Astrocyte (in vitro differentiated cells and primary cell): ENCODE measurements around the gene LGALSL. TPM values are rescaled to one million over a fixed set of nuclear protein-coding genes. Genes with fewer than 3 reads are reported as not detected.

Experiments used
- DNase-seq: peaks from one replicate; pipeline ENCODE4 v3.0.0-alpha.2; 2010; ENCODE audit warnings: low read depth
- FAIRE-seq: peaks from 2 replicates; lab custom pipeline; 2011; peaks lifted over from hg19 to GRCh38; lab: Jason Lieb, UNC
- H2AFZ ChIP-seq: 2 replicates; pipeline ENCODE4 v1.6.0; 2012; ENCODE audit warnings: low read depth, low read length, inconsistent platforms
- H3K27ac ChIP-seq: 2 replicates; pipeline ENCODE4 v1.5.1; 2011; ENCODE audit warnings: low read depth, low read length, inconsistent platforms
- H3K27me3 ChIP-seq: 2 replicates; pipeline ENCODE4 v1.6.0; 2011; ENCODE audit warnings: low read length, inconsistent platforms; ENCODE audit not compliant: insufficient read depth
- H3K36me3 ChIP-seq: 2 replicates; pipeline ENCODE4 v1.5.1; 2011; ENCODE audit warnings: low read length, inconsistent platforms; ENCODE audit not compliant: insufficient read depth
- H3K4me1 ChIP-seq: 2 replicates; pipeline ENCODE4 v1.5.1; 2011; ENCODE audit warnings: low read length, inconsistent platforms; ENCODE audit not compliant: insufficient read depth
- H3K4me2 ChIP-seq: 2 replicates; pipeline ENCODE4 v1.6.0; 2012; ENCODE audit warnings: low read length, inconsistent platforms
- H3K4me3 ChIP-seq: 2 replicates; pipeline ENCODE4 v1.5.1; 2011; ENCODE audit warnings: low read depth, mild to moderate bottlenecking, low read length, inconsistent platforms; ENCODE audit not compliant: insufficient read depth
- H3K79me2 ChIP-seq: 2 replicates; pipeline ENCODE4 v1.6.0; 2012; ENCODE audit warnings: mild to moderate bottlenecking, low read length, inconsistent platforms; ENCODE audit not compliant: insufficient read depth
- H3K9ac ChIP-seq: 2 replicates; pipeline ENCODE4 v1.6.0; 2012; ENCODE audit warnings: mild to moderate bottlenecking, low read length, inconsistent platforms
- H3K9me3 ChIP-seq: 2 replicates; pipeline ENCODE4 v1.5.1; 2012; ENCODE audit warnings: low read depth, mild to moderate bottlenecking, low read length, inconsistent platforms; ENCODE audit not compliant: insufficient read depth
- H4K20me1 ChIP-seq: 2 replicates; pipeline ENCODE4 v1.6.0; 2012; ENCODE audit warnings: low read length, inconsistent platforms; ENCODE audit not compliant: insufficient read depth
- H3K27ac Mint-ChIP-seq: one replicate; pipeline ENCODE4 v1.8.0; 2021; ENCODE audit warnings: mild to moderate bottlenecking, mixed read lengths; ENCODE audit not compliant: unreplicated experiment
- H3K27me3 Mint-ChIP-seq: one replicate; pipeline ENCODE4 v1.8.0; 2021; ENCODE audit warnings: low read depth, mixed read lengths; ENCODE audit not compliant: unreplicated experiment
- H3K36me3 Mint-ChIP-seq: one replicate; pipeline ENCODE4 v1.8.0; 2021; ENCODE audit warnings: low read depth, mixed read lengths; ENCODE audit not compliant: unreplicated experiment
- H3K4me1 Mint-ChIP-seq: one replicate; pipeline ENCODE4 v1.8.0; 2021; ENCODE audit warnings: low read depth, mixed read lengths; ENCODE audit not compliant: unreplicated experiment
- H3K4me3 Mint-ChIP-seq: one replicate; pipeline ENCODE4 v1.8.0; 2021; ENCODE audit warnings: mild to moderate bottlenecking, moderate library complexity, mixed read lengths; ENCODE audit not compliant: unreplicated experiment
- H3K9me3 Mint-ChIP-seq: one replicate; pipeline ENCODE4 v1.8.0; 2021; ENCODE audit warnings: mild to moderate bottlenecking, mixed read lengths; ENCODE audit not compliant: unreplicated experiment
- EZH2 ChIP-seq: IDR thresholded peaks from 2 replicates; pipeline ENCODE4 v1.6.1; 2012; ENCODE audit warnings: mild to moderate bottlenecking, low read length, inconsistent platforms; ENCODE audit not compliant: insufficient read depth
- total RNA-seq: library from RNA; stranded (reverse); gene quantifications from 2 replicates; pipeline ENCODE4 v1.2.1, GENCODE V29; 2021
- TF ChIP-seq, protein P1 (sequence below): IDR thresholded peaks from 2 replicates; pipeline ENCODE4 v1.5.1; 2011; ENCODE audit warnings: low read depth, mild to moderate bottlenecking, inconsistent platforms, low read length, moderate library complexity; ENCODE audit not compliant: insufficient read depth

LGALSL gene
- total RNA-seq, 1 donor from 2014 or later = 14.0 TPM

DNA sequence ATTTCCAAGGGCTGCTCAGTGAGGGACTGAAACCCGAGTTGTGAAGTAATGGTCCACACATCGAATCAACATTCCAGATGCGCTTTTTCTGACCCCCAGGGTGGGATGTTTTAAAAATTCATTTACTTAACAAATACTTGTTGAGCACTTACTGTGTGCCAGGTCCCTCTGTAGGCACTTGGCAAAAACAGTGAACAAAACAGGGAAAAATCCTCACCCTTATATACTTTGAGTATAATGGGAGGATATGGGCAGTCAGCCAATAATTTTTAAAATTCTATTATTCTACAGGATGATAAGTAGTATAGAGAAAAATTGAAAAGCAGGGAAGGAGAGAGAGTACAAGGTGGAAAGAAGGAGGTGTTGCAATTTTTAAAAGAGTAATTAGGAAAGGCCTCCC, 38.9 kb downstream of the LGALSL start:
- H3K27me3 ChIP-seq = peaks cover 30% of the 10 kb centered on the region
- FAIRE-seq = no peak
- no peaks in the 10 kb centered on the region for H3K36me3 Mint-ChIP-seq
- no peak overlapping the region for H3K4me3 Mint-ChIP-seq
- H3K4me3 ChIP-seq = no peak overlapping the region
- no peaks in the 10 kb centered on the region for H3K9me3 Mint-ChIP-seq
- no peaks in the 10 kb centered on the region for H4K20me1 ChIP-seq
- no peak overlapping the region for H3K27ac ChIP-seq
- no peak overlapping the region for H3K27ac Mint-ChIP-seq
- H2AFZ ChIP-seq = no peak overlapping the region
- peaks cover 5% of the 10 kb centered on the region for H3K4me1 Mint-ChIP-seq
- H3K27me3 Mint-ChIP-seq = peaks cover 8% of the 10 kb centered on the region
- no peaks in the 10 kb centered on the region for H3K4me1 ChIP-seq
- H3K36me3 ChIP-seq = no peaks in the 10 kb centered on the region
- no peak for DNase-seq
- TF ChIP-seq EZH2 = no peak
- TF ChIP-seq, protein P1, sequence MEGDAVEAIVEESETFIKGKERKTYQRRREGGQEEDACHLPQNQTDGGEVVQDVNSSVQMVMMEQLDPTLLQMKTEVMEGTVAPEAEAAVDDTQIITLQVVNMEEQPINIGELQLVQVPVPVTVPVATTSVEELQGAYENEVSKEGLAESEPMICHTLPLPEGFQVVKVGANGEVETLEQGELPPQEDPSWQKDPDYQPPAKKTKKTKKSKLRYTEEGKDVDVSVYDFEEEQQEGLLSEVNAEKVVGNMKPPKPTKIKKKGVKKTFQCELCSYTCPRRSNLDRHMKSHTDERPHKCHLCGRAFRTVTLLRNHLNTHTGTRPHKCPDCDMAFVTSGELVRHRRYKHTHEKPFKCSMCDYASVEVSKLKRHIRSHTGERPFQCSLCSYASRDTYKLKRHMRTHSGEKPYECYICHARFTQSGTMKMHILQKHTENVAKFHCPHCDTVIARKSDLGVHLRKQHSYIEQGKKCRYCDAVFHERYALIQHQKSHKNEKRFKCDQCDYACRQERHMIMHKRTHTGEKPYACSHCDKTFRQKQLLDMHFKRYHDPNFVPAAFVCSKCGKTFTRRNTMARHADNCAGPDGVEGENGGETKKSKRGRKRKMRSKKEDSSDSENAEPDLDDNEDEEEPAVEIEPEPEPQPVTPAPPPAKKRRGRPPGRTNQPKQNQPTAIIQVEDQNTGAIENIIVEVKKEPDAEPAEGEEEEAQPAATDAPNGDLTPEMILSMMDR = no peak
- no peaks in the 10 kb centered on the region for H3K79me2 ChIP-seq
- no peaks in the 10 kb centered on the region for H3K9me3 ChIP-seq
- H3K9ac ChIP-seq = no peak overlapping the region
- H3K4me2 ChIP-seq = no peak overlapping the region

DNA sequence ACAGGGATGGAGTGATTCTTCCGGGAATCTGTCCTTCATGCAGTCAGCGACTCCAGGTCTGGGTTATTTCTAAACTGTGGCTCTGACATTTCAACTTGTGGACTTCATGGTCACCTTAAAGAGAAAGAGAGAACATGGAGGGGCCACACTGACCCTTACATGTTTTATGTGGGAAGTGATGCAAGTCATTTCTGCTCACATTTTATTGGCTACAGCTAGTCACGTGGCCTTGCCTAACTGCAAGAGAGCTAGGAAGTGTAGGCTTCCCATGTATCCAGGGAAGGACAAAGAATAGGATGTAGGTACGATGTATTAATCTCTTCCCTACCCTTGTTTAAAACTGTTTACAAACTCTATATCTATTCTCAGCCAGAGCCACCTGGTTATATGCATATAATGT, 39.8 kb downstream of the LGALSL start:
- Mint-ChIP-seq H3K9me3 (no peaks in the 10 kb centered on the region), H3K27ac (no peak overlapping the region), H3K36me3 (no peaks in the 10 kb centered on the region), H3K4me1 (peaks cover 5% of the 10 kb centered on the region), H3K4me3 (no peak overlapping the region), H3K27me3 (peaks cover 17% of the 10 kb centered on the region)
- Histone ChIP-seq H4K20me1 (no peaks in the 10 kb centered on the region), H3K27ac (no peak overlapping the region), H3K27me3 (peaks cover 37% of the 10 kb centered on the region), H3K9ac (no peak overlapping the region), H3K9me3 (no peaks in the 10 kb centered on the region), H3K79me2 (no peaks in the 10 kb centered on the region), H3K4me3 (no peak overlapping the region), H2AFZ (no peak overlapping the region), H3K36me3 (no peaks in the 10 kb centered on the region), H3K4me1 (no peaks in the 10 kb centered on the region), H3K4me2 (no peak overlapping the region)
- no peak for TF ChIP-seq EZH2
- TF ChIP-seq, protein P1 = no peak
- FAIRE-seq (no peak), DNase-seq (no peak)

DNA sequence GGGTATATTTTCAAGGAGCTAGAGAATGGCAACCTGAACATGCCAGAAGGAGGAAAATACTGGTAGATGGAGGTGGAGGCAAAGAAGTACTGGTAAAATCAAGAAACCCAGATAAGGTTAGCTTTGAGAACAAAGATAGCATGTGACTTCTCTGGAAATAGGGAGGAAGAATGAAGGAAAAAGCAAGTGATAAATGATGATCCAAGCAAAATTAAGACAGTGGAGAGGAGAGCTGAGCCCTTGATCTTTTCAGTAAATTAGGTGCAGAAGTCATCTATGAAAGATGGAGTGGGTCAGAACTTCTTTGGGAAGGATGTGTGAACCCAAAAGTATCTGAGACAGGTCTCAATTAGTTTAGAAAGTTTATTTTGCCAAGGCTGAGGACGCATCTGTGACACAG, 44.5 kb downstream of the LGALSL start:
- Histone ChIP-seq H3K4me1 (no peaks in the 10 kb centered on the region), H3K27ac (no peak overlapping the region), H3K4me3 (no peak overlapping the region), H3K9me3 (no peaks in the 10 kb centered on the region), H3K4me2 (no peak overlapping the region), H3K36me3 (no peaks in the 10 kb centered on the region), H3K27me3 (peaks cover 39% of the 10 kb centered on the region), H3K9ac (no peak overlapping the region), H2AFZ (no peak overlapping the region), H3K79me2 (no peaks in the 10 kb centered on the region), H4K20me1 (no peaks in the 10 kb centered on the region)
- Mint-ChIP-seq H3K4me3 (no peak overlapping the region), H3K9me3 (no peaks in the 10 kb centered on the region), H3K27ac (no peak overlapping the region), H3K4me1 (no peaks in the 10 kb centered on the region), H3K36me3 (no peaks in the 10 kb centered on the region), H3K27me3 (peaks cover 30% of the 10 kb centered on the region)
- FAIRE-seq = no peak
- no peak for DNase-seq
- TF ChIP-seq EZH2 = no peak
- TF ChIP-seq, protein P1 = no peak
